ENCODE data around the gene SCFD2. TPM values are rescaled to one million over a fixed set of nuclear protein-coding genes. Genes with fewer than 3 reads are reported as not detected.

SCFD2 gene
- total RNA-seq, 1 donor: 33.2 TPM

DNA sequence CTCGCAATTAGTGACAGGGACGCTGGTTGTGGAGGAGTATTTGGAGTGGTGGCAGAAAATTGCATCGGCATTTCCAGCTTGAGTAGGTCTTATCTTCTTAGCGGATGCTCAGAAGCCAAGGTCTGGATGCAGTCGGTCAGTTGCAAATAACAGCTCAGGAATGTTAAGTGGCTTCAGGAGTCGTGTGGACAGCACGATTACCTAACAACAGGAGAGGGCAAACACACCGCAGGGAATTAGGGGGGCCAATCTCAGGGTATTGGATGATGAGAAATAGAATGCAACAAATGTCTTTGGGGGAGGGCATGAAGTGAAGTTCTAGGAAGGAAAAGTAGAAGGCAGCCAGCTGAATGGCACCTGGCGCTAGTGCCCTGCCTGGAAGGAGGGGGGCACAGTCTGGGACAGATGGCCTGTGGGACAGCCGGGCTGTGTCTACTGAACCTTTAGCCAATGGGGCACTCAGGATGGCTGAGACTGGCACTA, 492.0 kb downstream of the SCFD2 start:
- no peak for DNase-seq (ENCODE audit: low read depth)
- TF ChIP-seq, protein P1, sequence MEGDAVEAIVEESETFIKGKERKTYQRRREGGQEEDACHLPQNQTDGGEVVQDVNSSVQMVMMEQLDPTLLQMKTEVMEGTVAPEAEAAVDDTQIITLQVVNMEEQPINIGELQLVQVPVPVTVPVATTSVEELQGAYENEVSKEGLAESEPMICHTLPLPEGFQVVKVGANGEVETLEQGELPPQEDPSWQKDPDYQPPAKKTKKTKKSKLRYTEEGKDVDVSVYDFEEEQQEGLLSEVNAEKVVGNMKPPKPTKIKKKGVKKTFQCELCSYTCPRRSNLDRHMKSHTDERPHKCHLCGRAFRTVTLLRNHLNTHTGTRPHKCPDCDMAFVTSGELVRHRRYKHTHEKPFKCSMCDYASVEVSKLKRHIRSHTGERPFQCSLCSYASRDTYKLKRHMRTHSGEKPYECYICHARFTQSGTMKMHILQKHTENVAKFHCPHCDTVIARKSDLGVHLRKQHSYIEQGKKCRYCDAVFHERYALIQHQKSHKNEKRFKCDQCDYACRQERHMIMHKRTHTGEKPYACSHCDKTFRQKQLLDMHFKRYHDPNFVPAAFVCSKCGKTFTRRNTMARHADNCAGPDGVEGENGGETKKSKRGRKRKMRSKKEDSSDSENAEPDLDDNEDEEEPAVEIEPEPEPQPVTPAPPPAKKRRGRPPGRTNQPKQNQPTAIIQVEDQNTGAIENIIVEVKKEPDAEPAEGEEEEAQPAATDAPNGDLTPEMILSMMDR (IDR thresholded peaks at IDR 0.05; ENCODE audit: insufficient read depth, low read depth, low read length): no peak
- no peak overlapping the region for H3K4me3 ChIP-seq (ENCODE audit: low read depth, low read length)

DNA sequence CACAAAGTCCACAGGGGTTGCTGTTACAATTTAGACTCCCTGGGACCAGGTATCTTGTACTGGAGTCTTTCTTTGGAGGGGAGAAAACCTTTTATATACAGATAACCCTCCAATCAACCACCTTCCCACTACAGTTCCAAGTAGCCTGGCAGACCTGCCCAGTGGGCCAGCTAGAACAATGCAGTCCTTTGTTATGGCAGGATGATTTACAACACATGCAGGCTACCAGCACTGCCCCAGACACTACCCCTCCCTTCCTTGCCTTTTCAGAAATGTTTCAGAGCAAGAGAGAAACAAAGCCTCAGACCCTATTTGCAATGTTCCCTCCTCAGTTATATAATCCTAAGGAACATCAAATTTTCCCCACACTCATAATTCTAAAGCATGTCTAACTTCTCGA, 492.7 kb downstream of the SCFD2 start:
- no peak for DNase-seq (ENCODE audit: low read depth)
- no peak overlapping the region for H3K4me3 ChIP-seq (ENCODE audit: low read depth, low read length)
- TF ChIP-seq, protein P1 (IDR thresholded peaks at IDR 0.05; ENCODE audit: insufficient read depth, low read depth, low read length): no peak

DNA sequence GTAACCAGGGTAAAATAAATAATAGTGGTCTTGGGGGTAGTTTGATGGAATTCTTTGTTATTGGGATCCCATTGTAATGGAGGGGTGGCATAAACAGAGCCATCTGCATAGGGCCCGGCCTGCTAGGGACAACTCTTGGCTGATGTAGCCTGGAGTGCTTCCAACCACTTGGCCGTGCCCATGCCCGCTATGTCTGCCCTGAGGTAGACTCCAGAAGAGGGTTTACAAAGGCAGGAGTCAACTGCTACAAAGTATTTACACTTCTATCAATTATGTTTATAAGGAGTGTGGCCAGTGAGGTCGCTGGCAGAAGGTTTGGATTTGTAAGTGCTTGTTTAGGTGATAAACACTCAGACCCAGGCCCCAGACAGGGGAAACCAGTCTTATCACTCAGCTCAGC, 495.6 kb downstream of the SCFD2 start:
- TF ChIP-seq, protein P1 (IDR thresholded peaks at IDR 0.05; ENCODE audit: insufficient read depth, low read depth, low read length): no peak
- DNase-seq (ENCODE audit: low read depth): no peak
- H3K4me3 ChIP-seq (ENCODE audit: low read depth, low read length): no peak overlapping the region

DNA sequence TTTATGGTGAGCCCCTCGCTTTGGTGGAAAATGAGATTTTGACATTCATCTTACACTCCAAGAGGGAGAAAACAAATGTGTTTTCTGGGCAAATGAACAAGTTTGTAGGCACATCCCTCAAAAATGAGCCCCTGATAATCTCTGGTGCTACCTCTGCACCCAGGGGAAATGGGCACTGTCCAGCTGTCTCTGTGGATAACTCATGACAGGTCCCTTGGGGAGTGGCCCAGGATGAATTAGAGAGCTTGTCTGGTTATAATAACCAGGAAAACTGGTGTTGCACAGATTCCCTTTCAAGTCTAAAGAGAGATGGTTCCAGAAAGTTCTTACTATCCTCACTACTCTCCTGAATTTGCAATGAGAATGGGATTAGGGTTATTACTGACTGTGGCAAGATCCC, 496.2 kb downstream of the SCFD2 start:
- DNase-seq (ENCODE audit: low read depth): no peak
- H3K4me3 ChIP-seq (ENCODE audit: low read depth, low read length): no peak overlapping the region
- TF ChIP-seq, protein P1 (IDR thresholded peaks at IDR 0.05; ENCODE audit: insufficient read depth, low read depth, low read length): no peak

DNA sequence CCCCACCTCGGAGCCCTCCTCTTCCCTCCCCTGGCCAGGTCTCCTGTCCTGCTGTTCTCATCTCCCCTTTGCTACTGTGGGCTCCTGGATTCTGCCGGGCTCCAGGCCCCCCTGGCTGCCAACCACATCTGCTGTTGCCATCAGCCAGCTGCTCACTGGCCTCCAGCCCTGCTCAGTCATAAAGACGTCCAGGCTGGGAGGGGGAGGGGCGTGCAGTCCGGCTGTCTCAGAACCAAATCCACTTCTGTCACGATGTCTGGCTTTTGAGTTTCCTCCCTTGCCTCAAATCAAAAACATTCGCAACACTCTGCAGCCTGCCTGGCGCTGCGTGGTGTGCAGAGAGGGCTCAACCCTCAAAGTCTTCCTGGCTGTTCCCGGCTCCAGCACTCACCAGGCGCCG, 496.7 kb downstream of the SCFD2 start:
- peak; percentile 75 for DNase-seq (ENCODE audit: low read depth)
- TF ChIP-seq, protein P1 (IDR thresholded peaks at IDR 0.05; ENCODE audit: insufficient read depth, low read depth, low read length): no peak
- no peak overlapping the region for H3K4me3 ChIP-seq (ENCODE audit: low read depth, low read length)

DNA sequence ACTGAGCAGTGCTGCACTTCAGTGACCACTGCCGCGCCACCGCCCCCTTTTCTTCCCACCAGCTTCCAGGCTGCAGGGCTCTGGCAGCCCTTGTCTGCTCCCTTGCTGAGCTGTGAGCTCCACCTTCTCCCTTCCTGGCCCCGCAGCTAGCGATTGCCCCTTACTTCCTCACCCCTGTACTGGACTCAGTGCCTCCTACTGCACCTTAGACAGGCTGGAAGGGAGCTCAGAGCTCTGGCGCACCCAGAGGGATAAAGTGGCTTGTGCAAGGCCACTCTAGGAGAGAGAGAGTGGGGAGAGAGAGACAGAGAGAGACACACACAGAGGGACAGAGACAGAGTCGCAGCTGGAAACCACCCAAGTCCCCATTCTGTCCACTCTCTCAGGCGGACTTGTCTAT, 497.7 kb downstream of the SCFD2 start:
- TF ChIP-seq, protein P1 (IDR thresholded peaks at IDR 0.05; ENCODE audit: insufficient read depth, low read depth, low read length): no peak
- no peak overlapping the region for H3K4me3 ChIP-seq (ENCODE audit: low read depth, low read length)

DNA sequence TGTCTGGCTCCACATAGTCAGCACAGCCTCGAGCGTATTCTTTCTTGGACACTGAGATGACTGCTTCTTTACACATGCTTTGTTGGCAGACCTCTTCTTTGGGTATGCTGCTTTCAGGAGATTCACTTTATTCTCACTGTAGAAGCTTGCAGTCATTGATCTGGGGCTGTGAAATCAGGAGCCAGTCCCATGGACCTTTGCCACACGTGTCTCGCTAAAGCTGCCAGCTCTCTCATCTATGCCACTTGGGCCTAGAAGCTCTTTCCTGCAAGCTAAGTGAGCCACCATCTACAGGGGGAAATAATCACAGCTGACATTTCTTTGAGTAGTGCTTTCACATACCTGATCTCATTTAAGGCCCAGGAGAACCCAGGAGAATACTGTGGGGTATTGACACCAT, 498.7 kb downstream of the SCFD2 start:
- DNase-seq (ENCODE audit: low read depth): no peak
- TF ChIP-seq, protein P1 (IDR thresholded peaks at IDR 0.05; ENCODE audit: insufficient read depth, low read depth, low read length): no peak
- H3K4me3 ChIP-seq (ENCODE audit: low read depth, low read length): no peak overlapping the region

More for the DNA sequence above, 497.7 kb downstream of the SCFD2 start:
- DNase-seq (ENCODE audit: low read depth): no peak
